Activated CD4-positive, CD25-positive, alpha-beta regulatory T cell treated with anti-CD3 and anti-CD28 coated beads, Interleukin-2, amount 50 U/mL, for 16 hours (primary cell): ENCODE measurements around the gene TRAPPC6A.

Experiments
- DNase-seq: peaks from one replicate; pipeline ENCODE4 v3.0.0-alpha.2; 2020; ENCODE audit warnings: low read depth, low spot score

TRAPPC6A gene

DNA sequence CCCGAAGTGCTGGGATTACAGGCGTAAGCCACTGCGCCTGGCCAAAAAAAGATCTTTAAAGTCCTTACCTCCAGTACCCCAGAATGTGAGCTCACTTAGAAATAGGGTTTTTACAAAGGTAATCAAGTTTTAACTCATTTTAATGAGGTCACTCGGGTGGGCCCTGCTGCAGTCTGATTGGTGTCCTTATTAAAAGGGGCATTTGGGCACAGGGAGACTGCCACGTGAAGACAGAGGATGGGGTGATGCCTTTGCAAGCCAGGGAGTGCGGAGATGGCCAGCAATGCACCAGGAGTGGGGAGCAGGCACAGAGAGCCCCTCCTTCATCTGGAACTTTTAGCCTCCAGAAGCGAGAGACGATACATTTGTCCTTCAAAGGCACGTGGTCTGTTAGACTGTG lies 28.9 kb downstream of the TRAPPC6A start:
- no peak for DNase-seq

DNA sequence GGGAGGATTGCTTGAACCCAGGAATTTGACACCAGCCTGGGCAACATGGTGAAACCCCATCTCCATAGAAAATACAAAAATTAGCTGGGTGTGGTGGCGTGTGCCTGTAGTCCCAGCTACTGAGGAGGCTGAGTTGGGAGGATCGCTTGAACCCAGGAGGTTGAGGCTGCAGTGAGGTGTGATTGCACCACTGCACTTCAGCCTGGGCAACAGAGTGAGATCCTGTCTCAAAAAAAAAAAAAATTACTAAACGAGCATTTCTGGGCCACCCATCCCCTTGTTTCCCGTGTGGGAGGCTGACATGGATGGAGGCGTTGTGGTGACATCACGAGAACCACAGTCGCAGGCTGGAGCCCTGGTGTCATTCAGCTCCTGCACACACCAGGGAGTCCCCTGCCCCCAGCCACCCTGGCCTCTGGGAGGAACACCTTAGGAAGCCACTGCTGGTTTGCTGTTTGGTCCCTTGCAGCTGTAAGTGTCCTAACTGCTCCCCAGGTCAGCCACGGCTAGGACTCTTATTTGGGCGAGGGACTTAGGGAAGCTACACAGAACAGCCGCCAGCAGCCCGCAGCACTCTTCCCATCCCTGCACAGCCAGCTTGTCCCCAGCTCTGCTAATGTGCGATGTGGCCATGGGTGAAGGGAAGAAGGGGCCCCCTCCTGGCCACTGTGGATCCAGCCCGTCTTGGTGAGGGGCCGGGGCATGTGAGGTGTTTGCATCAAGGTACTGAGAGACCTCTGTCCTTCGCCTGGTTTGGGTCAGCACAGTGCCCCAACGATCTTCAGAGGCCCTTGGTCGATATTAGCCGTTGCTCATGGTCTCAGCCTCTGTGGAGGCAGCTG lies 30.0 kb downstream of the TRAPPC6A start:
- no peak for DNase-seq

DNA sequence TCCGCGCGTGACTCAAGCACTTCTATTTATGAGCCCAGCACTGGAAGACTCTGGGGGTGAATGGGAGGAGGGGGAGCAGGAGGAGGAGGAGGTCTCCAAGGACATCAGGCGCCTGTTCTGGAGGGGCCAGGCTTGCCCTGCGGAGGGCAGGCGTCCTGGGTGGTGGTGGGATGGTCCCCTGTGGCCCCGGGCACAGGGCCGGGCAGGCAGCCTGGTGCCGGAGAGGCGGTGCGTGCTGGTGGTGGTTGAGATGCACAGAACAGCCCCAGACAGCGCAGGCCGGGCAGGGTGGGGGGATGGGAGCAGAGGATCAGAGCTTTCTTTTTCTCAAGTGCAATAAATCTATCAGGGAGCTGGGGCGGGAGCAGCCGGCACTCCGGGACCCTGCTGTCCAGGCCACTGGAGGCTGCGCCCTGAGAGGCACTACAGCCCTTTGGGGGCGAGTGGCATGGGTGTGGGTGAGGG lies 31.3 kb downstream of the TRAPPC6A start:
- no peak for DNase-seq

GRCh38 chr19:45146251-45146650 lies 31.8 kb downstream of the TRAPPC6A start:
- DNase-seq: no peak

GRCh38 chr19:45145270-45146189 lies 32.5 kb downstream of the TRAPPC6A start:
- DNase-seq: no peak

DNA sequence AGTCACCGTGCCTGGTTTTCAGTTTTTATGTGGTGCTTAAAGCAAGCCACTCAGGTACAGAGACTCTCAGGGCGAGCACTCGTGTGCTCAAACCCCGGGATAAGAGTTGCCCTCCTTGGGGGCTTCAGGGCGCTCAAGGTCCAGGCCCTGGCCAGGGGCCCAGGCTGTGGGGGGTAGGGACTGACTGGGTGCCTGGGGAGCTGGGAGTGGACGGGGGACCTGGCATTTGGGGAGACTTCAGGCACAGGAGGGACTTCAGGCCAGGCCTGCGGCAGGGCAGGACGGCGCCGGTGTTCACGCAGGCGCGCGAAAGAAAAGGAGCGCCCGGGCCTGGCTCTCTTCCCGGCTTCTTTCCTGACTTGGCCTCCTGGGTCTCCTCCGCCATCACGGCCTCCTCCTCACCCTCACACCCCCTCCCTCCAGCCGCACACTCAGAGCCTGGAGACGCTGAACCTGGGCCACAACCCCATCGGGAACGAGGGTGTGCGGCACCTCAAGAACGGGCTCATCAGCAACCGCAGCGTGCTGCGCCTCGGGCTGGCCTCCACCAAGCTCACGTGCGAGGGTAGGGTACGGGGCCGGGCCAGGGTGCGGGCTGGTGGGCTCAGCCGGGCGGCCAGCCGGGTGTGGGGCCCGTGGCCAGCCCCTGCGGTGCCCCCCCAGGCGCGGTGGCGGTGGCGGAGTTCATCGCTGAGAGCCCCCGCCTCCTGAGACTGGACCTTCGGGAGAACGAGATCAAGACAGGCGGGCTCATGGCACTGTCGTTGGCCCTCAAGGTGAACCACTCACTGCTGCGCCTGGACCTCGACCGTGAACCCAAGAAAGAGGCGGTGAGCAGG lies 33.4 kb downstream of the TRAPPC6A start:
- DNase-seq: no peak

DNA sequence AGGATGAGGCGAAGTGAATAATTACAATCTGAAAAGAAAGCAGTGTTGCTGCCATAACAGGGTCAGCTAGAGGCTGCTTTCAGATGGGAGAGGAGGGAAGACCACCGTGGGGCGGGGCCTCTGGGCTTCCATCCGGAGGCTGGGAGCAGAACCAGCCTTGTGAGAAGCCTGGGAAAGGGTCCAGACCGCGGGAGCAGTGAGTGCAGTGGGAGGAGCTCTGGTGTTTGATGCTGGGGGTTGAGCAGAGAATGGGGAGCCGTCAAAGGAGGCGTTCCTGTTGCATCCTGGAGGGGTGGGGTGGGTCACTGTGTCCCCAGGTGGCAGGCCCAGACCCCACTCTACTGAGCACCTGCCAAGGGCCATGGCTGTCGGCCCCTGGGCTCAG lies 35.3 kb downstream of the TRAPPC6A start:
- no peak for DNase-seq

GRCh38 chr19:45142016-45142725 lies 35.9 kb downstream of the TRAPPC6A start:
- DNase-seq: no peak

DNA sequence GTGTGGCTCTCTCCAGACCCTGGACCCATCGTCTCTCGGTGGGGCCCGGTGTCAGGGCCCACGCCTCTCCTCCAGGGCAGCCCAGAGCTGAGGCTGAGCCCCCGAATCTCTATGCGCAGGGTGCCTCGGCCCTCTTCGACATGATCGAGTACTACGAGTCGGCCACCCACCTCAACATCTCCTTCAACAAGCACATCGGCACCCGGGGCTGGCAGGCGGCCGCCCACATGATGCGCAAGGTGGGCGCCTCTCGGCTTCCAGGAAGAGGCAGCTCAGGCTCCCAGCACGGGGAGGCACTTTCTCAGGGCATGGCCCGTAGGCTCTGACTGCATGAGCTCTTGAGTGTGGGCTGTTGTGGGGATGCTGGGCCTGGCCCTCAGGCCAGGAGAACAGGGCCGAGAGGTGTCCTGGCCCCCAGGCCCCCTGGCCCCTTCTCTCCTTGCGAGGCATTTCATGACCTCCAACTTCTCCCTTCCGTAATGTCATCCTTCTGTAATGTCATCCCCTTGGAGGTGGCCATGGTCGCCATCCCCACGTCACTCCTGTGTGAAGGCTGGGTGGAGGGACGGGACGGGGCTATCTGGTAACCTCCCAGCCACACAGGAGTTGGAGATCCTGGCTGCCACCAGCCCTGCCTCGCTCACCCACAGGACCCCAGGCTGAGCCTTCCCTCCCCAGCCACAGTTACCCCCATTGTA lies 36.7 kb downstream of the TRAPPC6A start:
- DNase-seq: no peak

DNA sequence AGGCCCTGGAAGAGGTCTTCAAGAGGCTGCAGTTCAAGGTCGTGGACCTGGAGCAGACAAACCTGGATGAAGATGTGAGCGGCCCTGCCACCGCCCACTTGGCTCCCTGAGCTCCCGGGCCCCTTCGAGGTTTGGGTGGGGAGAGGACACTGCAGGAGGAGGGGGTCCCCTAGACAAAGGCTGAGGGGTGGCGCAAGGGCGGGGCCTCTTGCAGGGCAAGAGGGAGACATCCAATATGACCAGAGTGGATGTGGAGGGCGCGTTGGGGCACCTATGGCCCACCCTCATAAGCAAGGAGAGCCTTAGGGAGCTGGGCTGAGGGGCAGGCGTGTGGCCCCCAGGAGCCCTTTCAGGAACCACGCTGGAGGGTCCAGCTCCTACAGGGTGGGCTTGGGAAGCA lies 37.5 kb downstream of the TRAPPC6A start:
- DNase-seq: no peak

GRCh38 chr19:45140144-45140503 lies 37.9 kb downstream of the TRAPPC6A start:
- DNase-seq: no peak

GRCh38 chr19:45139286-45140143 lies 38.5 kb downstream of the TRAPPC6A start:
- DNase-seq: no peak

DNA sequence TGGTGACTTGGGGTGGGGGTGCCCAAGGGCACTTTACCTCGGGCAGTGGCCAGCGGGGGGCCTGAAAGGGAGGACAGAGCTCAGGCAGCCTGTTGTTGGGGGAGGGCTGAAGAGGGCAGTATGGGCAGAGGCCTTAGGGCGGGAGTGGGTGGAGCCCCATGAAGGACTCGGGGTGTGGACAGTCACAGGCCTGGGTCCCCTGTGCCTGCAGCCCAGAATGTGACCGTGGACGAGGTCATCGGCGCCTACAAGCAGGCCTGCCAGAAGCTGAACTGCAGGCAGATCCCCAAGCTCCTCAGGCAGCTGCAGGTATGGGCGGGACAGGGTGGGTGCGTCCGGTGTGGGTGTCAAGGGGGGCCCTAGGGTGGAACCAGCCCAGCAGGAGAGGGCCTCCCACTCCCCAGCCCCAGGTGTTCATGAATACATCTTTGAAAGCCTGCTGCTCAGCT lies 39.7 kb downstream of the TRAPPC6A start:
- DNase-seq: no peak

GRCh38 chr19:45137179-45137761 lies 40.8 kb downstream of the TRAPPC6A start:
- no peak for DNase-seq

DNA sequence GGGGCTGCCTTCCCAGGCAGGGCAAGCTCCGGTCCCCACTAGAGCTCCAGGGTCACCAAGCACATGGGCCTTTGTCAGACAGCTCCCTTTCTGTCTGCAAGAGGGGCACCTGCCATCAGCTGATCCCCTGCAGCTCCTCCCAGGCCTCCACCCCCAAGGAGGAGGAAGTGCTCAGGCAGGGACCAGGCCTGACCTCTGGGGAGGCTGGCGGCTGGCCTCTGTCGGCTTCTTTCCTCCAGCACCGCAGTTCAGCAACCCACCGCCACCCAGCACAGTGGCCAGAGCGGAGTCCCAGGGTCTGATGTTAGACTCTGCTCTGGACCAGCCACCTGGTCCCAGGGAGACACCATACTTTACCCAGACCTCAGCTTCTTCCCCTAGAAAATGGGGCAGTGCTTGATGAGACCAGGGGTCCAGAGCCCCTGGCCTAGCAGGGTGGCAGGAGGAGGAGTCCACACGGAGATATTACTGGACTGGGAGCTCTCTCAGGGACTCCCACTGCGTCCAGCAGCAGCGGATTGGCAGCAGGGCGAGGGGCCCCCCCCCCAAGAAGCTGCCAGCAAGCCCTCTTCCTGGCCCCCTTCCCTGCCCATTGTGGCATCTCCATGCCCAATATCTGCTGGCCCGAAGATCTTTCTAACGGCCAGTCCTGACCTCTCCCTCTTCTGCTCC lies 41.4 kb downstream of the TRAPPC6A start:
- DNase-seq: no peak

- DNase-seq: no peak
Measured at GRCh38 chr19:45135176-45135885, 42.7 kb downstream of the TRAPPC6A start.

GRCh38 chr19:45133661-45134060 lies 44.4 kb downstream of the TRAPPC6A start:
- DNase-seq: no peak
